ENCODE data around the gene DAB1. TPM values are rescaled to one million over a fixed set of nuclear protein-coding genes. Genes with fewer than 3 reads are reported as not detected.

DAB1 gene
- total RNA-seq, 5 donors from 2014 or later (not counting 1 experiment from before 2014, with no cell fraction given): 0.82 to 3.7 (median 1.5) TPM

GRCh38 chr1:56953386-56953785 lies 470.5 kb downstream of the DAB1 start:
- no peaks in the 10 kb centered on the region for H3K9me3 Mint-ChIP-seq
- ATAC-seq (replicated peaks in 1 of 4): no peak
- no peaks in the 10 kb centered on the region for H3K9me3 ChIP-seq
- no peak overlapping the region for H3K27ac Mint-ChIP-seq
- no peaks in the 10 kb centered on the region for H3K36me3 ChIP-seq (ENCODE audit: control insufficient read depth in 2 of 2, extremely low read depth in 1 of 2, insufficient read depth in 1 of 2, low read length in 1 of 2)
- CTCF ChIA-PET: no interaction called here
- no peak overlapping the region for H3K27ac ChIP-seq (ENCODE audit: low read length)
- DNase-seq: no peak
- no peaks in the 10 kb centered on the region for H3K4me1 ChIP-seq (ENCODE audit: control insufficient read depth in 1 of 2, extremely low read depth in 1 of 2, insufficient read depth in 2 of 2, low read length in 2 of 2)
- H3K4me3 Mint-ChIP-seq: no peak overlapping the region
- H3K4me1 Mint-ChIP-seq: no peaks in the 10 kb centered on the region
- WGBS (ENCODE audit: insufficient coverage): 51% methylated on average over 3 of the region's 5 CpGs
- peaks cover 0 to 6% of the 10 kb centered on the region in 2 donors for H3K27me3 Mint-ChIP-seq
- POLR2A ChIA-PET: no interaction called here
- no peak overlapping the region for H3K4me3 ChIP-seq (ENCODE audit: control insufficient read depth in 1 of 2, extremely low read depth in 1 of 2, low read length in 1 of 2)
- H3K27me3 ChIP-seq (replicated peaks in 1 of 2; ENCODE audit: control insufficient read depth in 2 of 2, extremely low read depth in 1 of 2, insufficient read depth in 2 of 2, low read length in 1 of 2): peaks cover 0 to 3% of the 10 kb centered on the region in 2 experiments
- no peaks in the 10 kb centered on the region for H3K36me3 Mint-ChIP-seq

GRCh38 chr1:56952501-56952900 lies 471.4 kb downstream of the DAB1 start:
- DNase-seq: no peak
- Mint-ChIP-seq H3K9me3 (no peaks in the 10 kb centered on the region), H3K27ac (no peak overlapping the region), H3K27me3 (peaks cover 0 to under 1% of the 10 kb centered on the region in 2 donors), H3K4me3 (no peak overlapping the region), H3K36me3 (no peaks in the 10 kb centered on the region), H3K4me1 (no peaks in the 10 kb centered on the region)
- ATAC-seq (replicated peaks in 1 of 4): no peak
- CTCF ChIA-PET: no interaction called here
- no peak overlapping the region for H3K27ac ChIP-seq (ENCODE audit: low read length)
- no peaks in the 10 kb centered on the region for H3K36me3 ChIP-seq (ENCODE audit: control insufficient read depth in 2 of 2, extremely low read depth in 1 of 2, insufficient read depth in 1 of 2, low read length in 1 of 2)
- no peak overlapping the region for H3K4me3 ChIP-seq (ENCODE audit: control insufficient read depth in 1 of 2, extremely low read depth in 1 of 2, low read length in 1 of 2)
- H3K4me1 ChIP-seq (ENCODE audit: control insufficient read depth in 1 of 2, extremely low read depth in 1 of 2, insufficient read depth in 2 of 2, low read length in 2 of 2): no peaks in the 10 kb centered on the region
- POLR2A ChIA-PET: no interaction called here
- H3K27me3 ChIP-seq (replicated peaks in 1 of 2; ENCODE audit: control insufficient read depth in 2 of 2, extremely low read depth in 1 of 2, insufficient read depth in 2 of 2, low read length in 1 of 2): peaks cover 0 to 2% of the 10 kb centered on the region in 2 experiments
- H3K9me3 ChIP-seq: no peaks in the 10 kb centered on the region
- 82% methylated on average over 5 of the region's 8 CpGs for WGBS (ENCODE audit: insufficient coverage)

DNA sequence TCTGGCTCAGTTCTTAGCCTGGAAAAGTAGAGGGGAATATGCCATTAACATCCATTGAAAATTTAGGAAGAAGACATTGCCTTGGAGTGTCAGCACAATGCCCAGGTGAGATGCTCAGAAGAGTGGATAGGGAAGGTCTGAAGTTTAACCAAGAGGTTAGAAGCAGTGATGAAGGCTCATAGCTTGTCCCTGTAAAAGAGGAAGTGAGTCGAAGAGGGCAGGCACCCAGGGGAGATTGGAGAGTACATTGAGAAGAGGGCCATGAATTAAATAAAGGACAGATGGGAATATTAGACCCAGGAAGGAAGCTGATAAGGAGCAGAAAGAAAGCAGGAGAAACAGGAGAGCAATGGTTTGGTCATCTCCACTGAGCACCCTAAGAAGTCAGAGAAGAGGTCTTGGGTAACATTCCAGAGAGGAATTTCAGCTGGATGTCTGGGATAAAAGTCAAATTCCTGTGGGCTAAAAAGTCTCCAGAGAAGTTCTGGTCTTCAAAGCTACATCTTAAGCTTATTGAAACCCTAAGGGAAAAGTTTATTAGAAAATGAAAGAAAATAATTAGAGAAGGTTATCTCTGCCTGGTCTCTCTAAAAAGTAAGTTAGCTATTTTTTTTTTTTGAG lies 475.3 kb downstream of the DAB1 start:
- Histone ChIP-seq H3K36me3 (ENCODE audit: control insufficient read depth in 2 of 2, extremely low read depth in 1 of 2, insufficient read depth in 1 of 2, low read length in 1 of 2) (no peaks in the 10 kb centered on the region), H3K27ac (ENCODE audit: low read length) (no peak overlapping the region), H3K27me3 (replicated peaks in 1 of 2; ENCODE audit: control insufficient read depth in 2 of 2, extremely low read depth in 1 of 2, insufficient read depth in 2 of 2, low read length in 1 of 2) (no peaks in the 10 kb centered on the region), H3K4me1 (ENCODE audit: control insufficient read depth in 1 of 2, extremely low read depth in 1 of 2, insufficient read depth in 2 of 2, low read length in 2 of 2) (no peaks in the 10 kb centered on the region), H3K4me3 (ENCODE audit: control insufficient read depth in 1 of 2, extremely low read depth in 1 of 2, low read length in 1 of 2) (no peak overlapping the region), H3K9me3 (no peaks in the 10 kb centered on the region)
- Mint-ChIP-seq H3K27ac (no peak overlapping the region), H3K4me1 (no peaks in the 10 kb centered on the region), H3K9me3 (no peaks in the 10 kb centered on the region), H3K27me3 (no peaks in the 10 kb centered on the region), H3K36me3 (no peaks in the 10 kb centered on the region), H3K4me3 (no peak overlapping the region)
- POLR2A ChIA-PET: interaction anchor here in 1 of 2 donors (0.7 kb wide), 1 partner anchor 11 kb away, joined by 6 read pairs; no protein-coding TSS in a partner anchor
- 20% methylated on average over 1 of the region's 1 CpG for WGBS (ENCODE audit: insufficient coverage)
- CTCF ChIA-PET: no interaction called here
- DNase-seq: no peak
- no peak for ATAC-seq (replicated peaks in 1 of 4)

Data from T-cell (primary cell).